ENCODE results near the gene RASSF6. TPM values are rescaled to one million over a fixed set of nuclear protein-coding genes. Genes with fewer than 3 reads are reported as not detected.

Gene RASSF6
- total and polyA plus RNA-seq, 2 of the 8 experiments (the other 6 are each of a cell fraction or from before 2014, with no cell fraction given), result 0.03 to 0.28 TPM

GRCh38 chr4:73617256-73617655, 3.0 kb downstream of the RASSF6 start:
- H3K23me2 ChIP-seq (ENCODE audit: low read depth, low read length), result no peaks in the 10 kb centered on the region
- H3K4me1 ChIP-seq (replicated peaks in 1 of 4; ENCODE audit: control insufficient read depth in 3 of 4, insufficient read depth in 4 of 4, low read length in 3 of 4), result peaks cover 0 to 5% (median 5%) of the 10 kb centered on the region in 4 experiments; a peak in 4 of 7 replicates
- no peak for TF ChIP-seq NANOG (IDR thresholded peaks at IDR 0.05; ENCODE audit: insufficient read depth, low read depth, low read length, poor library complexity, severe bottlenecking)
- no peak for TF ChIP-seq KDM1A (IDR thresholded peaks at IDR 0.05; ENCODE audit: borderline replicate concordance, low read length)
- TF ChIP-seq POLR2A (IDR thresholded peaks at IDR 0.05; ENCODE audit: control extremely low read depth in 1 of 2, low read depth in 2 of 2, low read length in 2 of 2), result no peak
- no peak overlapping the region for H2BK120ac ChIP-seq (replicated peaks; ENCODE audit: low read depth, low read length)
- FAIRE-seq (no peak), DNase-seq (ENCODE audit: low read depth in 1 of 2, low spot score in 2 of 2) (no peak)
- no peaks in the 10 kb centered on the region for H3K79me1 ChIP-seq (ENCODE audit: low read depth, low read length)
- H3K9ac ChIP-seq (replicated peaks in 1 of 4; ENCODE audit: extremely low read depth in 1 of 4, low read depth in 3 of 4, low read length in 3 of 4), result no peak overlapping the region
- H3K9me3 ChIP-seq (ENCODE audit: insufficient read depth in 2 of 2, low read depth in 1 of 2, low read length in 1 of 2), result no peaks in the 10 kb centered on the region
- H2BK12ac ChIP-seq (ENCODE audit: low read depth, low read length), result no peak overlapping the region
- no peak overlapping the region for H3K27ac ChIP-seq (ENCODE audit: low read depth, low read length)
- H3K4me3 ChIP-seq (ENCODE audit: extremely low read depth in 1 of 4, insufficient read depth in 2 of 4, low read depth in 3 of 4, low read length in 4 of 4), result no peak overlapping the region
- H3K4ac ChIP-seq (replicated peaks; ENCODE audit: insufficient read length, low read depth, low read length), result no peak overlapping the region
- no peak overlapping the region for H2BK20ac ChIP-seq (ENCODE audit: low read length)
- H4K5ac ChIP-seq (ENCODE audit: insufficient read length, low read depth, low read length), result no peak overlapping the region
- H3K56ac ChIP-seq (replicated peaks; ENCODE audit: insufficient read length, low read depth, low read length), result no peak overlapping the region
- no peak overlapping the region for H4K8ac ChIP-seq (ENCODE audit: extremely low read depth, insufficient read depth, low read length)
- no peak overlapping the region for H3K14ac ChIP-seq (ENCODE audit: insufficient read length)
- H3K36me3 ChIP-seq (ENCODE audit: control insufficient read depth in 2 of 4, insufficient read depth in 4 of 4, low read length in 3 of 4), result no peaks in the 10 kb centered on the region
- no peak overlapping the region for H3K4me2 ChIP-seq (ENCODE audit: insufficient read depth in 1 of 2, low read depth in 2 of 2, low read length in 2 of 2)
- H3K23ac ChIP-seq (ENCODE audit: insufficient read length), result no peak overlapping the region
- no peak overlapping the region for H2BK5ac ChIP-seq (ENCODE audit: low read depth, low read length)
- peaks cover 0 to 6% (median 3%) of the 10 kb centered on the region in 4 experiments; a peak in 2 of 7 replicates for H3K27me3 ChIP-seq (replicated peaks in 1 of 4; ENCODE audit: control insufficient read depth in 3 of 4, extremely low read depth in 1 of 4, insufficient read depth in 3 of 4, low read length in 3 of 4)
- H4K91ac ChIP-seq (replicated peaks; ENCODE audit: insufficient read length, low read length), result no peak overlapping the region
- CTCF ChIA-PET (ENCODE audit: partially characterized antibody), result interaction anchor here (2.2 kb wide), 1 partner anchor 44 kb away, joined by 7 read pairs; no protein-coding TSS in a partner anchor
- 75% methylated on average over 6 of the region's 6 CpGs; no CpG with 5 or more reads in 1 of the 2 experiments for WGBS, 2 experiments (ENCODE audit: extremely low coverage in 1 of 2, insufficient coverage in 1 of 2, insufficient read length in 1 of 2, insufficient replicate concordance in 2 of 2, low coverage in 1 of 2, low lambda C conversion rate in 2 of 2, missing lambda C conversion rate in 1 of 2)
- H4K20me1 ChIP-seq (replicated peaks in 1 of 2; ENCODE audit: control insufficient read depth in 1 of 2, insufficient read depth in 2 of 2, low read length in 2 of 2), result no peaks in the 10 kb centered on the region
- POLR2A ChIA-PET (ENCODE audit: partially characterized antibody), result no interaction called here
- H2BK15ac ChIP-seq (ENCODE audit: low read length), result no peak overlapping the region
- no peaks in the 10 kb centered on the region for H3K79me2 ChIP-seq (ENCODE audit: control insufficient read depth in 1 of 2, insufficient read depth in 2 of 2, low read length in 2 of 2)
- H3K18ac ChIP-seq (ENCODE audit: extremely low read depth, low read length), result no peak overlapping the region
- no peak overlapping the region for H2AFZ ChIP-seq (ENCODE audit: low read length)
- no peak overlapping the region for H2AK5ac ChIP-seq (ENCODE audit: low read depth, low read length)

Data from H1 (cell line).